Measurements from ENCODE around the gene DNMT3A.
A peak's percentile ranks its signal among the peaks of the same experiment; 100 is the strongest.
"Not testable (repeated sequence)": the region's sequence is repeated elsewhere in the genome, so short reads cannot be mapped to it uniquely, and the experiment has no call there.

DNMT3A gene

GRCh38 chr2:25229279-25230197, 112.2 kb downstream of the DNMT3A start:
- no peak for DNase-seq

- no peak for DNase-seq
Observed at GRCh38 chr2:25228848-25229278, 112.9 kb downstream of the DNMT3A start.

GRCh38 chr2:25227576-25227975, 114.1 kb downstream of the DNMT3A start:
- no peak for DNase-seq

- no peak for DNase-seq
Observed at GRCh38 chr2:25226827-25227226, 114.9 kb downstream of the DNMT3A start.

GRCh38 chr2:25222477-25223121, 119.1 kb downstream of the DNMT3A start:
- no peak for DNase-seq

GRCh38 chr2:25221579-25221978, 120.1 kb downstream of the DNMT3A start:
- DNase-seq = no peak

- DNase-seq = no peak
Observed at GRCh38 chr2:25220313-25220712, 121.4 kb downstream of the DNMT3A start.

GRCh38 chr2:25219621-25220020, 122.1 kb downstream of the DNMT3A start:
- no peak for DNase-seq

GRCh38 chr2:25218100-25218499, 123.6 kb downstream of the DNMT3A start:
- no peak for DNase-seq

GRCh38 chr2:25215948-25216679, 125.6 kb downstream of the DNMT3A start:
- DNase-seq = peak; percentile 81

GRCh38 chr2:25215232-25215631, 126.5 kb downstream of the DNMT3A start:
- DNase-seq = no peak

GRCh38 chr2:25213229-25213628, 128.5 kb downstream of the DNMT3A start:
- no peak for DNase-seq

GRCh38 chr2:25210923-25211322, 130.8 kb downstream of the DNMT3A start:
- DNase-seq = not testable (repeated sequence)

- DNase-seq = no peak
Observed at GRCh38 chr2:25207078-25207545, 134.6 kb downstream of the DNMT3A start.

GRCh38 chr2:25204190-25204838, 137.4 kb downstream of the DNMT3A start:
- DNase-seq = no peak

- no peak for DNase-seq
Observed at GRCh38 chr2:25202275-25202674, 139.4 kb downstream of the DNMT3A start.

- no peak for DNase-seq
Observed at GRCh38 chr2:25201794-25202193, 139.9 kb downstream of the DNMT3A start.

GRCh38 chr2:25201265-25201664, 140.5 kb downstream of the DNMT3A start:
- DNase-seq = no peak

- DNase-seq = no peak
Observed at GRCh38 chr2:25198576-25198975, 143.1 kb downstream of the DNMT3A start.

GRCh38 chr2:25198209-25198525, 143.6 kb downstream of the DNMT3A start:
- DNase-seq = no peak

- DNase-seq = no peak
Observed at GRCh38 chr2:25197336-25198208, 144.2 kb downstream of the DNMT3A start.

- DNase-seq = no peak
Observed at GRCh38 chr2:25194576-25195122, 147.1 kb downstream of the DNMT3A start.
